ENCODE data around the gene WDR86.

DNA sequence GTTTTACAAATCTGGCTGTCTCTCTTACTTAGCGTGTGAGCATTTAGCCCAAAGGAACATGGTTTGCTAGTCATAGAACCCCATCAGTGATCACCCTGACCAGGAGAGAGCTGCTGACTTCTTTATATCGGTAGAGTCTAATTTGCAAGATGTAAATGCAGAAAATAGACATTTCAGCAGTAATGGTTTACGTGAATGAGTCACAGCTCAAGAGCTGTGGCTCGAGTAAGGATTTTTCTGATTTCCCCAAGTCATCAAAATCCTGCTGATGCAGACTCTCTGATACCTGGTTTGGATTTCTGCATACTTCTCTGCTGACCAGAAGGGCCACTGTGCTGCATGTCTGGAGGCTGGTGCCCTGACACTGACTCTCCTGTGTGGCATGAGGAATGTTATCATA lies 42.6 kb downstream of the WDR86 start:
- TF ChIP-seq, protein P1, sequence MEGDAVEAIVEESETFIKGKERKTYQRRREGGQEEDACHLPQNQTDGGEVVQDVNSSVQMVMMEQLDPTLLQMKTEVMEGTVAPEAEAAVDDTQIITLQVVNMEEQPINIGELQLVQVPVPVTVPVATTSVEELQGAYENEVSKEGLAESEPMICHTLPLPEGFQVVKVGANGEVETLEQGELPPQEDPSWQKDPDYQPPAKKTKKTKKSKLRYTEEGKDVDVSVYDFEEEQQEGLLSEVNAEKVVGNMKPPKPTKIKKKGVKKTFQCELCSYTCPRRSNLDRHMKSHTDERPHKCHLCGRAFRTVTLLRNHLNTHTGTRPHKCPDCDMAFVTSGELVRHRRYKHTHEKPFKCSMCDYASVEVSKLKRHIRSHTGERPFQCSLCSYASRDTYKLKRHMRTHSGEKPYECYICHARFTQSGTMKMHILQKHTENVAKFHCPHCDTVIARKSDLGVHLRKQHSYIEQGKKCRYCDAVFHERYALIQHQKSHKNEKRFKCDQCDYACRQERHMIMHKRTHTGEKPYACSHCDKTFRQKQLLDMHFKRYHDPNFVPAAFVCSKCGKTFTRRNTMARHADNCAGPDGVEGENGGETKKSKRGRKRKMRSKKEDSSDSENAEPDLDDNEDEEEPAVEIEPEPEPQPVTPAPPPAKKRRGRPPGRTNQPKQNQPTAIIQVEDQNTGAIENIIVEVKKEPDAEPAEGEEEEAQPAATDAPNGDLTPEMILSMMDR (IDR thresholded peaks at IDR 0.05 in 2 of 3, conservative IDR thresholded peaks at IDR 0.05 in 1 of 3; ENCODE audit: borderline replicate concordance in 1 of 3, insufficient read depth in 1 of 3, low read depth in 2 of 3, low read length in 2 of 3), result no peak
- TF ChIP-seq ZNF274 (IDR thresholded peaks at IDR 0.05; ENCODE audit: low read depth, low read length), result no peak
- TF ChIP-seq SIN3A (IDR thresholded peaks at IDR 0.05; ENCODE audit: low read depth), result no peak
- no peak for TF ChIP-seq POLR2A (IDR thresholded peaks at IDR 0.05; ENCODE audit: borderline replicate concordance, extremely low read depth, insufficient read depth, insufficient read length)
- no peak for TF ChIP-seq EZH2 (IDR thresholded peaks at IDR 0.05)
- TF ChIP-seq YY1 (IDR thresholded peaks at IDR 0.05; ENCODE audit: extremely low read depth, insufficient replicate concordance, low read depth, low read length), result no peak
- TF ChIP-seq JUND (IDR thresholded peaks at IDR 0.05), result no peak
- no peak for TF ChIP-seq RAD21 (IDR thresholded peaks at IDR 0.05; ENCODE audit: low read depth)
- no peak for TF ChIP-seq FOSL1 (IDR thresholded peaks at IDR 0.05; ENCODE audit: low read depth)
- TF ChIP-seq CEBPB (IDR thresholded peaks at IDR 0.05; ENCODE audit: low read depth), result no peak
- TF ChIP-seq EZH2phosphoT487 (IDR thresholded peaks at IDR 0.05; ENCODE audit: borderline replicate concordance), result no peak
- no peak for TF ChIP-seq SP1 (IDR thresholded peaks at IDR 0.05; ENCODE audit: low read depth)

Measured in HCT116 (cell line).